ENCODE measurements around the gene FOXM1.
A peak's percentile ranks its signal among the peaks of the same experiment; 100 is the strongest.

FOXM1 gene

DNA sequence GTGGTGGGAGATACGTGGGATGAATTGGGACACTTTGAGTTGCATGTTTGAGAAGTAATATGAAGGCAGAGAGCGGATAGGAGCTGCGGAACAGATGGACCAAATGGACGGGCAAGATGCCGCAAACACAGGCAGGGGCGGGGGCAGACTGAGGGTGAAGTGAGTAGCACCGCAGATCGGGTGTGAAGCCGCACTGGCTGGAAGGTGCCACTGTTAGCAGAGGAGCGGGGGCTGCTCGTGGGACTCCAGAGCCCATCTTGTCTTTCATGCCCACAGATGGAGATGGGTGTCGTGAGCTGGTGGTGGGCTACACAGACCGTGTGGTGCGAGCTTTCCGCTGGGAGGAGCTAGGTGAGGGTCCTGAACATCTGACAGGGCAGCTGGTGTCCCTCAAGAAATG lies 57.2 kb downstream of the FOXM1 start:
- Histone ChIP-seq H3K9me3 (ENCODE audit: low read depth, low read length) (no peaks in the 10 kb centered on the region), H3K9ac (ENCODE audit: insufficient read length) (no peak overlapping the region), H3K27ac (no peak overlapping the region), H3K4me3 (no peak overlapping the region), H3K36me3 (ENCODE audit: insufficient read depth, low read length) (peaks cover 48% of the 10 kb centered on the region)
- TF ChIP-seq POLR2AphosphoS5 (IDR thresholded peaks at IDR 0.05; ENCODE audit: borderline replicate concordance, low read depth, low read length) = no peak
- TF ChIP-seq FOXP2 (optimal IDR thresholded peaks at IDR 0.05; ENCODE audit: control extremely low read depth, extremely low read length, insufficient read depth) = no peak
- TF ChIP-seq EZH2 (IDR thresholded peaks at IDR 0.05) = no peak
- DNase-seq (ENCODE audit: low read depth, low spot score) = no peak

DNA sequence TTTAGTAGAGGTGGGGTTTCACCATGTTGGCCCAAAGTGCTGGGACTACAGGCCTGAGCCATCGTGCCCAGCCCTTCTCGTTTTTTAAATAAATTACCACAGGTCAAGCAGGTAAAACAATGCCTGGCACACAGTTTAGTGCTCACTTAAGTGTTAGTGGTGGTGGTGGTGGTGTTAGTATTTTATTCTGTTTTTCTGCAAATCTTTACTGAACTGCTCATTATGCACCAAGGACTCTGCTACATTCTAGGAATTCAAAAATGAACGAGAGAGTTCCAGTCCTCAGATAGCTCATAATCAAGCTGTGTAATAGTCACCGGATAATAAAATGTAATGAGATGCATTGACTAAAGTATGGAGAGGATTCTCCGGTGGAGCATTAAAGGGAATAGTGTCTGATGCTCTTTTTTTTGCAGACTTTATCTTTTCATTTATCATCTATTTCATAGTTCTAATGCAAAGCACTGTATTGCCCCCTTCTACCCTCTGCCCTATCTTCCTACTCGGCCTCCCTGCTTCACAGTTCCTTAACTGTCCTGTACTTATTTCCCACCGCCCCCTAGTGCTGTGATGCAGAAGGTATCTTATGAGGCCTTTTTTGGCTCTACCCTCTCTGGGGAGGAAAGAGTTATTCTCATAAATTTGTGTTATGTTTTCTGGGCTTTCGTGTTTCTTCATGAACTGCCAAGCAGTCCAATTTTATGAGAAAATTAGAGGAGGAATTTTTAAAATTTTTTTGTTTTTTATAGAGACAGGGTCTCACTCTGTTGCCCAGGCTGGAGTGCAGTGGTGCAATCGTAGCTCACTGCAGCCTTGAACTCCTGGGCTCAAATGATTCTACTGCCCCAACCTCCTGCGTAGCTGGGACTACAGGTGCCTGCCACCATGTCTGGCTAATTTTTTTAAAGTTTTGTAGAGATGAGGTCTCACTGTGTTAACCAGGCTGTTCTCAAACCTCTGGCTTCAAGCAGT lies 63.5 kb downstream of the FOXM1 start:
- H3K9me3 ChIP-seq (ENCODE audit: low read depth, low read length) = no peaks in the 10 kb centered on the region
- H3K4me3 ChIP-seq = peak overlapping the region; percentile 81
- H3K27ac ChIP-seq = peak overlapping the region; percentile 95
- peak; percentile 30 for DNase-seq (ENCODE audit: low read depth, low spot score)
- no peak for TF ChIP-seq FOXP2 (optimal IDR thresholded peaks at IDR 0.05; ENCODE audit: control extremely low read depth, extremely low read length, insufficient read depth)
- TF ChIP-seq POLR2AphosphoS5 (IDR thresholded peaks at IDR 0.05; ENCODE audit: borderline replicate concordance, low read depth, low read length) = no peak
- TF ChIP-seq EZH2 (IDR thresholded peaks at IDR 0.05) = no peak
- peak overlapping the region; percentile 86 for H3K9ac ChIP-seq (ENCODE audit: insufficient read length)
- peaks cover 14% of the 10 kb centered on the region for H3K36me3 ChIP-seq (ENCODE audit: insufficient read depth, low read length)

DNA sequence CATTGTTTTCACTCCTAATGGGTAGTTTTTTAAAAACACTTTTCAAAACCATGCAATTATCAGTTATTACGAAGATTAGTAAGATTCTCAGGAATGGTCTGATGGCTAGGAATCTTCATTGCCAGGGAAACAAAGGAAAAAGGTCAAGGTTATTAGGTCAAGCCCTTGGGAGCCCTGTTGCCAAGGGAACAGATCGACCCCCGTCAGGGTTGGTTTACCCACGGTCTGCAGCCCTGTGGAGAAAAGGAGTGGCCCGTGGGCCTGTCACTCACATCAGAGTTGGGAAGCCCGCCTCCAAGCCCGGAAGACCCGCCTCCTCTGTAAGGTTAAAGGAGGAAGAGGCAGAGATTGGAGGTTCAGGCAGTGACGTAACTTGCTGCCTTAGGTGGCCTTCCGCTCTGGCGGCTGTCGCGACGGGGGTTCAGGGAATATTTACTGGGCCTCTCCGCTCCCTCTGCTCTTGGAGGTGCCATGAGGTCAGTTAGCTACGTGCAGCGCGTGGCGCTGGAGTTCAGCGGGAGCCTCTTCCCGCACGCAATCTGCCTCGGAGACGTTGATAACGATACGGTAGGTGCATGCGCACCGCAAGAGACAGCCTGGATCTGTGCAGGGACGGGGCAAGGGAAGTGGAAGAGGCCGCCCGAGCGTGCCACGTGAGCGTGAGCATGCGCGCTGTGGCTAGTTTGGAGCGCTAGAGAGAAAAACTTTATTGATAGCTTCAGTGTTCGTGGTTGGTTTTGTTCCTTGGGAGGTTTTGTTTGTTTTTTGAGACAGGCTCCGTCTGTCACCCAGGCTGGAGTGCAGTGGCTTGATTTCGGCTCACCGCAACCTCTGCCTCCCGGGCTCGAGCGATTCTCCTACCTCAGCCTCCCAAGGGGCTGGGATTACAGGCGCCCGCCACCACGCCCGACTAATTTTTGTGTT lies 64.4 kb downstream of the FOXM1 start, which contains the start of gene ITFG2:
ITFG2 (plus strand) TSS at position 379 of the 924 bp plus-strand sequence; CDS start at position 472, 93 bp downstream.
- peak; percentile 94 for DNase-seq (ENCODE audit: low read depth, low spot score)
- TF ChIP-seq POLR2AphosphoS5 (IDR thresholded peaks at IDR 0.05; ENCODE audit: borderline replicate concordance, low read depth, low read length) (peak; percentile 98), FOXP2 (optimal IDR thresholded peaks at IDR 0.05; ENCODE audit: control extremely low read depth, extremely low read length, insufficient read depth) (no peak), EZH2 (IDR thresholded peaks at IDR 0.05) (no peak)
- H3K9ac ChIP-seq (ENCODE audit: insufficient read length) = peak within 1 kb of the TSS; percentile 86
- peaks cover 6% of the 10 kb centered on the region; the same call in 1 of the 2 replicates for H3K36me3 ChIP-seq (ENCODE audit: insufficient read depth, low read length)
- H3K27ac ChIP-seq = peak within 1 kb of the TSS; percentile 95
- H3K9me3 ChIP-seq (ENCODE audit: low read depth, low read length) = no peaks in the 10 kb centered on the region
- peak within 1 kb of the TSS; percentile 81 for H3K4me3 ChIP-seq

DNA sequence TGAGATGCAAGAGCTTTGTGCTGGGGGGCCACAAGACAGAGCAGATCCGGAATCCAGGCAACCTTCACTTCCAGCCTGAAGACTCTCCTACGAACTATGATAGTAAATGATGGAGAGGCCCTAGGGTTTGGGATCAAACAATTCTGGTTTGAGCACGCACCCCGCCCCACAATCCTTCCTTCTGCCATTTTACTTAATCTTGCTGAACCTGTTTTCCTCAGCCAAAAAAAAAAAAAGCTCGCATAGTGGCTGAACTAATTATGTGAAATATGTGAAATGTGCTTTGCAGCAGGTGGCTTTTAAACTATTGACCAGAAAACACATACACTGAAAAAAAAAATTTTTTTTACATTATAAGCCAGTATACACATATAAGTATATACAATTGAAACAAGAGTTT lies 65.2 kb downstream of the FOXM1 start:
- TF ChIP-seq FOXP2 (optimal IDR thresholded peaks at IDR 0.05; ENCODE audit: control extremely low read depth, extremely low read length, insufficient read depth) (no peak), POLR2AphosphoS5 (IDR thresholded peaks at IDR 0.05; ENCODE audit: borderline replicate concordance, low read depth, low read length) (no peak), EZH2 (IDR thresholded peaks at IDR 0.05) (no peak)
- Histone ChIP-seq H3K27ac (peak overlapping the region; percentile 79), H3K9ac (ENCODE audit: insufficient read length) (peak overlapping the region; percentile 61), H3K36me3 (ENCODE audit: insufficient read depth, low read length) (no peaks in the 10 kb centered on the region; the same call in 1 of the 2 replicates), H3K9me3 (ENCODE audit: low read depth, low read length) (no peaks in the 10 kb centered on the region), H3K4me3 (peak overlapping the region; percentile 81)
- no peak for DNase-seq (ENCODE audit: low read depth, low spot score)

All from SK-N-MC (cell line).